D341Med (cell line): ENCODE results near the gene GDF10.
A peak's percentile ranks its signal among the peaks of the same experiment; 100 is the strongest.

Source experiments
- DNase-seq: peaks from one replicate; pipeline ENCODE4 v3.0.0; 2012; ENCODE audit warnings: low spot score

GDF10 gene

GRCh38 chr10:47334466-47335295, 34.7 kb downstream of the GDF10 start:
- DNase-seq = no peak

DNA sequence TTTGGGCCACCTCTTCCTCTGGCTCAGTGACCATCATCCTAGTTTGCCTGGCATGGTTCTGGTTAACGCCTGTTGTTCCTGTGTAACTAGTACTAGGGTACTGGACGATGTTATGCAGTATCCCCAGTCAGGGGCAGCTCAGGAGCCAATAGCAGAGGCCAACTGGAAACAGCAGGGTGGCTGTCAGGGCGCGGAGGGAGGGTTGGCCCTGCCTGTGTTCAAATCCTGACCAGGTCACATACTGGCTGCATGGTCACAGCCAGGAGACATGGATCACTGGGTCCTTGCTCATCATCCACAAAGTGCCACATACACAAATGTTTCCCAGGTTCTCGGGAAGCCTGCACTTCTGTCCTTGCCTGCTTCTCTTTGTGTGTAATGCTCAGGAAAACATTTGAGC, 35.9 kb downstream of the GDF10 start:
- DNase-seq = no peak

DNA sequence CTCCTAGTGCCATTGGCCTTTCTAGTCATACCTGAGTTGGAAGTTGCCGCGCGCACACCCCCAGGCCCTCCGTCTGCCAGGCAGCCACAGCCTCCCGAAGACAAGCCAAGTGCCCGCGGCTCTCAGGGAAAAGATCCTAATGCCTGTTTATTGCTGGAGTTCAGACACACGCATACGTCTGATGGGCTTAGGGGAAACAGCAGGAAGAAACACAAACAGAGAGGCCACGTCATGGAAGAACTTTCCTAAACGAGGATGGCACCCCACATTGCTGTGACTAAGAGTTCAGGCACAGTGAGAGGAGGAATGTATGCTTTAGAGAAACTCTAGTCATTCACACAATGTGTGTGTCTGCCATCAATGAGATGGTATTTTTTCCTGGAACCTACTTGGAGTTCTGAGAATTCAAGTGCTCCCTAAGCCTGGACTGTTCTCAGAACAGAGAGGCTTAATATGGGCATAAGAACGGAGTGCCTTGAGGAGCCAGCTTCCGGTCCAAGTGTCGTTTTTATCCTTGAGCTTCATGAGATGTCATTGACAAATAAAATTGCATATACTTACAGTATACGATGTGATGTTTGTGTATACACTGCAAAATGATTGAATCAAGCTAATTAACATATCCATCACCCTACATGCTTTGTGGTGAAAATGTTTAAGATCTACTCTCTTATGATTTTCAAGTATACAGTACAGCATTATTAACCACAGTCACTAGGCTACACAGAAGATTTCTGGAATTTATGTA, 36.6 kb downstream of the GDF10 start:
- no peak for DNase-seq

DNA sequence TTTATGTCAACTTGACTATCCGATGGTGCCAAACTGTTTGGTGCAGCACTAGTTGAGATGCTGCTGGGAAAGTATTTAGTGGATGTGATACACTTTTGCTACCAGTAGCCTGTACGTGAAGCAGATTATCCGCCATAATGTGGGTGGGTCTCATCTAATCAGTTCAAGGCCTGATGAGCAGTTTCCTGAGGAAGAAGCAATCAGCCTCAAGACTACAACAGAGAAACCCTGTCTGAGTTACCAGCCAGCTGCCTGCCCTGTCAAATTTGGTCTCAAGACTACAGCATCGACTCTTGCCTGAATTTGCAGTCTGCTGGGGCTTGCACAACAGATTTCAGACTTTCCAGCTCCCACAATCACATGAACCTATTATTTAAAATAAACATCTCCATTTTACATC, 37.3 kb downstream of the GDF10 start:
- DNase-seq = no peak

- DNase-seq = no peak
These were observed 39.3 kb downstream of the GDF10 start for GRCh38 chr10:47339186-47339735.

GRCh38 chr10:47339759-47340607, 40.0 kb downstream of the GDF10 start:
- no peak for DNase-seq

DNA sequence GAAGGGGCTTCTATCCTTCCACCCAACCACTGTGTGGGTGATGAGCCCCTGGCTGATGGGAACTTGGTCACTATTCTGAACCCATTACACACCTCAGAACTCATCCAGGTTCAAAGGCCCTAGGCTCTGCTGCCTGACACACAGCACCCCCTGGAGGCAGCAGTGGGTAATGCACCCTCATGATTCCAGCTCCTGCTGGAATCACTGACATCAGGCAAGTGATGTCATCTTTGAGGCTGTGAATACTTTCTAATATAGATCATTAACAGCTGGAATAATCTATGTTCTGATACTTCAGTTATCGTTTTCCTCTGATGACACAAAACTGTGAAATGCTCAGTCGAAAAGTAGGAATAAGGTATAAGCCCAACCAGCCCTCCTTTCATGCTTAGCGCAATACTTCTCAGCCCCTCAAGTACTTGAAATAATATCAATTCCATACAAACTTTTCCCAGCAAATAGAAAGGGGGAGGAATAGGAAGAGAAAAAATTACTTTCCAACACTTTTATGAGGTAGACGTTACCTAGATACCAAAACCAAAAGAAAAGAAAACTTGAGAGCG, 40.7 kb downstream of the GDF10 start:
- DNase-seq = peak; percentile 87

DNA sequence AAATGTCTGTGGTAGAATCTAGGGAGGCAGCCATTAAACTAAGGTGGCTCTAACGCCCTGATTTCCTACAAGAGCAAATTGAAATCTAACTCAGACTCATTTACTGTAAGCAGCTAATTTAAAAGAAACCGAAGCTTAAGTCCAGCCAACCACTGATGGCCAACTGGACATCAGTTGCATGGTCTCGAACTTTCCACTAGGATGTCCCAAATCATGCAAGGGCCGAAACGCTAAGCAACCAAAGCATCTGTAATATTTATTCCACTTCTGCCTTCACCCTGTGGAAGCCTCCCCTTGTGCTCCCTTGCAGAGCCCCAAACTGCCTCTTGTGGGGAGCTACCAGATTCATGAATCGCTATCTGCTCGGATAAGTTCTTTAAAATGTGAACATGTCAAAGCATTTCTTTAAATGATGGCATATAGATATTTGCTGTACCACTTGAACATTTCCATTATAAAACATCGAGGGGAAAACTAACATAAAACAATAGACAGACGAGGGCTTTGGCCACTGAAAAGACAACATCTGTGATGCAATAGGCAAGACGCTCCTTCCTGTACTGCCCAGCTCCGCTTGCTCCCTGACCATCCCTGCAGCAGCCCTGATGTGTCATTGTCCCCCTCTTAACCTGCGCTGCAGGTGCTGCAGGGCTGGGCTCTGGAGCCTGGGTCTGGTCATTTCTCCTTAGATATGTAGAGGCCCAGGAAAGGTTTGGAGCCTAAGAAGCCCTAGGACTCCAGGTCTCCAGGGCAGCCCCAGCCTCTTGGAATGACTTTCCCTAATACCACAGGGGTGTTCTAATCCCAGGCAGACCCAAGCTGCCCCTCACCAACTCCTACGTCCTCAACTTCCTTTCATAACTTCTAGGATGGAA, 45.2 kb downstream of the GDF10 start:
- no peak for DNase-seq

DNA sequence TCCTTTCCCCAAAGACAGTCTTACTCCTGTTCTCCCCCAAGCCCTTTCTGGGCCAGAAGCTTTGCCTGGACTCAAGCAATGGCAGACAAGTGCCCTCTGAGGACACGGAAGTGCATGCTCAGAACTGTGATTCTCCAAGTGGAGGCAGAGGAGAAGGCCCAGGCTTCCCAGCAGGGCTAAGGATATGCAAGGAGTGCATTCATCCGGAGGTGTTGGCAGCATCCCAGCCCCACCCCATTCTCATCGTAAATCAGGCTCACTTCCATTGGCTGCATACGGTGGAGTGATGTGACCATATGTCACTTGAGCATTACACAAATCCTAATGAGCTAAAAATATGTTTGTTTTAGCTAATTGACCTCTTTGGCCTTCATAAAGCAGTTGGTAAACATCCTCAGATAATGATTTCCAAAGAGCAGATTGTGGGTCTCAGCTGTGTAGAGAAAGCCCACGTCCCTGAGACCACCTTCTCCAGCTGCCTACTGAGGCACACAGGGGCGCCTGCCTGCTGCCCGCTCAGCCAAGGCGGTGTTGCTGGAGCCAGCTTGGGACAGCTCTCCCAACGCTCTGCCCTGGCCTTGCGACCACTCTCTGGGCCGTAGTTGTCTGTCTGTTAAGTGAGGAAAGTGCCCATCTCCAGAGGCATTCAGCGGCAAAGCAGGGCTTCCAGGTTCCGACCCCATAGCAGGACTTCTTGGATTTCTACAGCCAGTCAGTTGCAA, 46.7 kb downstream of the GDF10 start:
- peak; percentile 87 for DNase-seq

DNA sequence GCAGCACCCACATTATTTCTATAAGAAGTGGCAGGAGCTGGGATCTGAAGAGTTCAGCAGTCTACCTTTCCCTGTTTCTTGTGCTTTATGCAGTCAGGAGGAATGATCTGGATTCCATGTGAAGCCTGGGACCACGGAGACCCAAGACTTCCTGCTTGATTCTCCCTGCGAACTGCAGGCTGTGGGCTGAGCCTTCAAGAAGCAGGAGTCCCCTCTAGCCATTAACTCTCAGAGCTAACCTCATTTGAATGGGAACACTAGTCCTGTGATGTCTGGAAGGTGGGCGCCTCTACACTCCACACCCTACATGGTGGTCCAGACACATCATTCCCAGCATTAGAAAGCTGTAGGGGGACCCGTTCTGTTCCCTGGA, 47.3 kb downstream of the GDF10 start:
- DNase-seq = no peak

DNA sequence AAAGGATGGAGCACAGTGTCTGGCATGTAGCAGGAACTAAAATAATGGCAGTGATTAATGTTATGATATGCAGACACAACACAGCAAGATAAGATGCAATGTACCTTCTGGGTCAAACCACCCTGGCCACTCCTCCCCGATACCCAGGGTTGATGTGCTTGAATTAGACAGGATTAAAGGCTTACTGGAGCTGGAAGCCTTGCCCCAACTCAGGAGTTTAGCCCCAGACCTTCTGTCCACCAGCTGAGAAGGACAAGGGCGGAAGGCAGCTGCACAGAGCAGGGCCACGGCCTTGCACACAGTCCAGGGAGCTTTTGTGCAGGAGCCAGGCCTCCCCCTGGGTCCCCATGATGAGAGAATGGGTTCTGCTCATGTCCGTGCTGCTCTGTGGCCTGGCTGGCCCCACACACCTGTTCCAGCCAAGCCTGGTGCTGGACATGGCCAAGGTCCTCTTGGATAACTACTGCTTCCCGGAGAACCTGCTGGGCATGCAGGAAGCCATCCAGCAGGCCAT, 48.2 kb downstream of the GDF10 start, which contains the start of gene RBP3:
TSS of gene RBP3 (plus strand) at position 226 of the 514 bp plus-strand sequence. CDS start at position 348, 122 bp downstream.
- DNase-seq = peak; percentile 70

DNA sequence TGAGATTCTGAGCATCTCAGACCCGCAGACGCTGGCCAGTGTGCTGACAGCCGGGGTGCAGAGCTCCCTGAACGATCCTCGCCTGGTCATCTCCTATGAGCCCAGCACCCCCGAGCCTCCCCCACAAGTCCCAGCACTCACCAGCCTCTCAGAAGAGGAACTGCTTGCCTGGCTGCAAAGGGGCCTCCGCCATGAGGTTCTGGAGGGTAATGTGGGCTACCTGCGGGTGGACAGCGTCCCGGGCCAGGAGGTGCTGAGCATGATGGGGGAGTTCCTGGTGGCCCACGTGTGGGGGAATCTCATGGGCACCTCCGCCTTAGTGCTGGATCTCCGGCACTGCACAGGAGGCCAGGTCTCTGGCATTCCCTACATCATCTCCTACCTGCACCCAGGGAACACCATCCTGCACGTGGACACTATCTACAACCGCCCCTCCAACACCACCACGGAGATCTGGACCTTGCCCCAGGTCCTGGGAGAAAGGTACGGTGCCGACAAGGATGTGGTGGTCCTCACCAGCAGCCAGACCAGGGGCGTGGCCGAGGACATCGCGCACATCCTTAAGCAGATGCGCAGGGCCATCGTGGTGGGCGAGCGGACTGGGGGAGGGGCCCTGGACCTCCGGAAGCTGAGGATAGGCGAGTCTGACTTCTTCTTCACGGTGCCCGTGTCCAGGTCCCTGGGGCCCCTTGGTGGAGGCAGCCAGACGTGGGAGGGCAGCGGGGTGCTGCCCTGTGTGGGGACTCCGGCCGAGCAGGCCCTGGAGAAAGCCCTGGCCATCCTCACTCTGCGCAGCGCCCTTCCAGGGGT, 48.9 kb downstream of the GDF10 start:
- DNase-seq = no peak

DNA sequence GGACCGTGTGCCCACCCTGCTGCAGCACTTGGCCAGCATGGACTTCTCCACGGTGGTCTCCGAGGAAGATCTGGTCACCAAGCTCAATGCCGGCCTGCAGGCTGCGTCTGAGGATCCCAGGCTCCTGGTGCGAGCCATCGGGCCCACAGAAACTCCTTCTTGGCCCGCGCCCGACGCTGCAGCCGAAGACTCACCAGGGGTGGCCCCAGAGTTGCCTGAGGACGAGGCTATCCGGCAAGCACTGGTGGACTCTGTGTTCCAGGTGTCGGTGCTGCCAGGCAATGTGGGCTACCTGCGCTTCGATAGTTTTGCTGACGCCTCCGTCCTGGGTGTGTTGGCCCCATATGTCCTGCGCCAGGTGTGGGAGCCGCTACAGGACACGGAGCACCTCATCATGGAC, 49.5 kb downstream of the GDF10 start:
- DNase-seq = no peak

DNA sequence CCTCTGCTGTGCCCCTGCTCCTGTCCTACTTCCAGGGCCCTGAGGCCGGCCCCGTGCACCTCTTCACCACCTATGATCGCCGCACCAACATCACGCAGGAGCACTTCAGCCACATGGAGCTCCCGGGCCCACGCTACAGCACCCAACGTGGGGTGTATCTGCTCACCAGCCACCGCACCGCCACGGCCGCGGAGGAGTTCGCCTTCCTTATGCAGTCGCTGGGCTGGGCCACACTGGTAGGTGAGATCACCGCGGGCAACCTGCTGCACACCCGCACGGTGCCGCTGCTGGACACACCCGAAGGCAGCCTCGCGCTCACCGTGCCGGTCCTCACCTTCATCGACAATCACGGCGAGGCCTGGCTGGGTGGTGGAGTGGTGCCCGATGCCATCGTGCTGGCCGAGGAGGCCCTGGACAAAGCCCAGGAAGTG, 50.0 kb downstream of the GDF10 start:
- no peak for DNase-seq

- DNase-seq = no peak
These were observed 51.0 kb downstream of the GDF10 start for GRCh38 chr10:47350671-47351640.

DNA sequence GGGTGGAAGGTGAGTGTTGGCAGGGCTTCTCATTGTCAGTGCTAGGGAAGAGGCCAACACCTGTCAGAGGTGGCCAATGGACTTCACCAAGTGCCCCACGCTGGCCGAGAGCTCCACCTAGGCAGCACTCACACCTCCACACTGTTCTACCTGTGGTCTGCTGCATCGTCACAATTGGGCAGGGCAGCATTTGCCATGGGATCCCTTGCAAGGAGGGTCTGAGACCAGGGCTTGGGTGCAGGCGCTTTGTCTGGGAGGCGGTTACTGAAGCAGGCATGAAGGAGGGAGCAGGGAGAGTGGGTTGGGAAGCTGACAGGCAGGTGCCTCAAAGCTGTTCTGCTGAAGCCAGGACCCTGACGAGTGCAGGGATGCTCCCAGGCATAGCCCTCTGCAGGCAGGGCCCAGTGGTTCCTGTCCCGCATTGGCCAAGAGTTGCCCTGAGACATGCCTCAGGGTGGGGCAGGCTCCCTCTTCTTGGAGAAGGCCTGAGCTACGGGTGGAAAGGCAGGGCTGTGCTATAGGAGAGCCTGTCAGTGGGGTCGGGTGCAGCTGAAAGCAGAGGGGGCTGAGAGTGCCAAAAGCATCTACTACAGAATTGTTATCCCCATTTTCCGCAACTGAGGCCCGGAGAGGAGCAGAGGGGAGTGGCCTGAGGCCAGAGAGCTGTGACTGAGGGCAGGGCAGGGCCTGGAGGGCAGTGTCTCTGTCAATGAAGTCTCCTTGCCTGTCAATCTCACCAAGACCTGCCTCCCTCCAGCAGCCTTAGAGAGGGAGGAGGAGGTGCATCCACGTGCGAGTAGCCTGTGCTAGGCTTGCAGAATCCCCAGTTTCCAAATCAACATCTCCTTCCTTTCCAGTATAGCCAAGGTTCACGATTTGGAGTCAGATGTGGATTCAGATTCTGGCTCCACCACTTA, 52.2 kb downstream of the GDF10 start:
- DNase-seq = no peak

DNA sequence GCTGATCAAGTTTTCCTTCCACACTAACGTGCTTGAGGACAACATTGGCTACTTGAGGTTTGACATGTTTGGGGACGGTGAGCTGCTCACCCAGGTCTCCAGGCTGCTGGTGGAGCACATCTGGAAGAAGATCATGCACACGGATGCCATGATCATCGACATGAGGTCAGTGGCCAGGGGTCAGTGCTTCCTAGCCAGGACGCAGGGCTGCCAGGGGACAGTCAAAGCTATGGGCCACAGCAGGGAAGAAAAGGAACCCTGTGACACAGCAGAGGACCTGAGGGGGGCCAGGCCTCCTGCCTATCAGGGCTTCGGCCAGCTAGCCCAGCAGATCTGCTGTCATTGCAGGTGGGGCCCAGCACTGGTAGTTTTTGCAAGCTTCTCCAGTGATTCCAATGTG, 53.4 kb downstream of the GDF10 start:
- DNase-seq = no peak
